Gastroesophageal sphincter (tissue), 3 donors: ENCODE measurements around the gene PLAGL1.

ENCODE experiments used
- CTCF ChIP-seq, 4 experiments: fragments of 200-600 bp in 2 of 4; fragments of 450-650 bp in 2 of 4; sonication (generic) in 1 of 4; IDR thresholded peaks; one replicate each; pipeline ENCODE4 v1.5.1; 2017 to 2019; ENCODE audit warnings: antibody characterized with exemption in 4 of 4, mild to moderate bottlenecking in 2 of 4, moderate library complexity in 2 of 4
- EP300 ChIP-seq: sonication (generic); formaldehyde crosslinking; IDR thresholded peaks from one replicate; pipeline ENCODE4 v1.6.1; 2017; ENCODE audit warnings: antibody characterized with exemption, mild to moderate bottlenecking
- POLR2A ChIP-seq, 2 donors: fragments of 450-650 bp; IDR thresholded peaks; one replicate each; pipeline ENCODE4 v1.6.1; 2017; ENCODE audit warnings: antibody characterized with exemption in 2 of 2, mild to moderate bottlenecking in 2 of 2, moderate library complexity in 1 of 2
- POLR2AphosphoS5 ChIP-seq: sonication (generic); formaldehyde crosslinking; IDR thresholded peaks from one replicate; pipeline ENCODE4 v1.6.1; 2017; ENCODE audit warnings: antibody characterized with exemption

- TF ChIP-seq POLR2A (IDR thresholded peaks at IDR 0.05) (no peak), CTCF (IDR thresholded peaks at IDR 0.05) (no peak), POLR2AphosphoS5 (no peak), EP300 (no peak)
These were observed 41.7 kb downstream of the PLAGL1 start for GRCh38 chr6:143966312-143966711.
